ENCODE data around the gene ARL17A. TPM values are rescaled to one million over a fixed set of nuclear protein-coding genes. Genes with fewer than 3 reads are reported as not detected.

ARL17A gene
- total RNA-seq, result 8.1 and 14.6 TPM in 2 replicates

GRCh38 chr17:46579083-46580075, at the start of gene ARL17A:
TSS of gene ARL17A (minus strand) at chr17:46579691. CDS start at chr17:46576322, 3,369 bp downstream.

GRCh38 chr17:46590157-46591146, 11.0 kb upstream of the ARL17A start, which contains the start of gene NSF:
TSS of gene NSF (plus strand) at chr17:46590669. CDS start at chr17:46590776, 107 bp downstream.

GRCh38 chr17:46512168-46512567, 67.3 kb downstream of the ARL17A start, which contains the start of gene LRRC37A2:
TSS of gene LRRC37A2 (plus strand) at chr17:46512468. CDS start at chr17:46512713, 245 bp downstream.

Small RNA genes lying within 50 kb of the gene (small RNA-seq; reads per million reads assigned to genes)
- gene RN7SL199P, result not detected

Other genes with a start within 250 kb of the ARL17A start
- 6.2 and 10.3 TPM in 2 replicates for gene ARL17B, start 217.9 kb downstream of the ARL17A start, total RNA-seq
- gene LRRC37A2, start 67.2 kb downstream of the ARL17A start, total RNA-seq, result 9.1 and 11.8 TPM in 2 replicates
- 69.8 and 81.1 TPM in 2 replicates for gene NSF, start 11.0 kb upstream of the ARL17A start, total RNA-seq
- gene WNT3, start 239.0 kb upstream of the ARL17A start, total RNA-seq, result 1.8 and 1.9 TPM in 2 replicates

Data from hair follicle dermal papilla cell (primary cell).